H9 (cell line): ENCODE data around the gene IGF2BP3. TPM values are rescaled to one million over a fixed set of nuclear protein-coding genes. Genes with fewer than 3 reads are reported as not detected.

Source experiments
- DNase-seq: peaks from one replicate; pipeline ENCODE4 v3.0.0-alpha.2; 2017
- H2AFZ ChIP-seq: one replicate; pipeline ENCODE4 v1.6.1; 2013; ENCODE audit warnings: mild to moderate bottlenecking, low read length, control low read depth, moderate library complexity
- H2AK5ac ChIP-seq: 2 replicates; pipeline ENCODE4 v1.6.1; 2013; ENCODE audit warnings: low read length, control low read depth, mixed read lengths; ENCODE audit not compliant: insufficient read length
- H2BK120ac ChIP-seq: one replicate; pipeline ENCODE4 v1.6.1; 2013; ENCODE audit warnings: low read depth, mild to moderate bottlenecking, low read length, control low read depth, inconsistent platforms; ENCODE audit not compliant: poor library complexity, severe bottlenecking
- H2BK12ac ChIP-seq: 2 replicates; pipeline ENCODE4 v1.6.1; 2013; ENCODE audit warnings: low read length, control low read depth, mixed read lengths, low read depth; ENCODE audit not compliant: insufficient read length
- H2BK15ac ChIP-seq: 2 replicates; pipeline ENCODE4 v1.6.1; 2013; ENCODE audit warnings: low read depth, low read length, control low read depth
- H2BK20ac ChIP-seq: one replicate; pipeline ENCODE4 v1.6.1; 2013; ENCODE audit warnings: low read depth, mild to moderate bottlenecking, low read length, control low read depth, inconsistent platforms; ENCODE audit not compliant: poor library complexity, severe bottlenecking
- H2BK5ac ChIP-seq: 2 replicates; pipeline ENCODE4 v1.6.1; 2013; ENCODE audit warnings: low read length, control low read depth, mixed read lengths; ENCODE audit not compliant: insufficient read length
- H3K14ac ChIP-seq: 2 replicates; pipeline ENCODE4 v1.6.1; 2013; ENCODE audit warnings: low read length, control low read depth; ENCODE audit not compliant: insufficient read depth
- H3K18ac ChIP-seq: 2 replicates; pipeline ENCODE4 v1.6.1; 2013; ENCODE audit warnings: low read depth, mild to moderate bottlenecking, mixed read lengths, low read length, control low read depth; ENCODE audit not compliant: insufficient read length
- H3K23ac ChIP-seq: 2 replicates; pipeline ENCODE4 v1.6.1; 2013; ENCODE audit warnings: low read length, control low read depth, mixed read lengths, low read depth; ENCODE audit not compliant: insufficient read length
- H3K23me2 ChIP-seq: 2 replicates; pipeline ENCODE4 v1.6.1; 2013; ENCODE audit warnings: low read depth, mild to moderate bottlenecking, mixed read lengths, low read length, control low read depth; ENCODE audit not compliant: insufficient read length, poor library complexity, severe bottlenecking
- H3K27ac ChIP-seq: 2 replicates; pipeline ENCODE4 v1.5.1; 2013; ENCODE audit warnings: low read length, control low read depth, mixed read lengths, low read depth; ENCODE audit not compliant: insufficient read length
- H3K27me3 ChIP-seq: 2 replicates; pipeline ENCODE4 v1.6.1; 2013; ENCODE audit warnings: low read length, control low read depth, inconsistent platforms; ENCODE audit not compliant: insufficient read depth
- H3K4ac ChIP-seq: 2 replicates; pipeline ENCODE4 v1.6.1; 2013; ENCODE audit warnings: low read depth, mild to moderate bottlenecking, control low read depth, inconsistent platforms, low read length, moderate library complexity
- H3K4me1 ChIP-seq: 2 replicates; pipeline ENCODE4 v1.6.1; 2013; ENCODE audit warnings: low read length, control low read depth, inconsistent platforms; ENCODE audit not compliant: insufficient read depth
- H3K4me2 ChIP-seq: 2 replicates; pipeline ENCODE4 v1.6.1; 2013; ENCODE audit warnings: low read length, control low read depth, mixed read lengths; ENCODE audit not compliant: insufficient read length, insufficient read depth
- H3K56ac ChIP-seq: 2 replicates; pipeline ENCODE4 v1.6.1; 2013; ENCODE audit warnings: low read depth, mild to moderate bottlenecking, mixed read lengths, low read length, control low read depth; ENCODE audit not compliant: insufficient read length
- H3K79me1 ChIP-seq: 2 replicates; pipeline ENCODE4 v1.6.1; 2013; ENCODE audit warnings: low read depth, mild to moderate bottlenecking, moderate library complexity, low read length, control low read depth, inconsistent platforms; ENCODE audit not compliant: insufficient read depth, poor library complexity, severe bottlenecking
- H3K79me2 ChIP-seq: 2 replicates; pipeline ENCODE4 v1.6.1; 2013; ENCODE audit warnings: low read length, control low read depth, inconsistent platforms; ENCODE audit not compliant: insufficient read depth
- H3K9ac ChIP-seq: 2 replicates; pipeline ENCODE4 v1.6.1; 2013; ENCODE audit warnings: low read length, control low read depth, mixed read lengths; ENCODE audit not compliant: insufficient read length; ENCODE audit errors: extremely low read depth
- H3K9me3 ChIP-seq: one replicate; pipeline ENCODE4 v1.6.1; 2013; ENCODE audit warnings: low read depth, low read length, inconsistent platforms; ENCODE audit not compliant: control insufficient read depth
- H3T11ph ChIP-seq: one replicate; pipeline ENCODE4 v1.6.1; 2013; ENCODE audit warnings: mild to moderate bottlenecking, low read length, control low read depth, inconsistent platforms
- H4K20me1 ChIP-seq: one replicate; pipeline ENCODE4 v1.6.1; 2013; ENCODE audit not compliant: control insufficient read depth, insufficient read length, insufficient read depth
- H4K5ac ChIP-seq: 2 replicates; pipeline ENCODE4 v1.6.1; 2013; ENCODE audit warnings: low read depth, mild to moderate bottlenecking, mixed read lengths, low read length, control low read depth; ENCODE audit not compliant: insufficient read length
- H4K8ac ChIP-seq: replicated peaks from 2 replicates; pipeline ENCODE4 v1.6.1; 2013; ENCODE audit warnings: low read length, control low read depth, mixed read lengths, low read depth; ENCODE audit not compliant: insufficient read length
- H4K91ac ChIP-seq: 2 replicates; pipeline ENCODE4 v1.6.1; 2013; ENCODE audit warnings: low read depth, mild to moderate bottlenecking, moderate library complexity, mixed read lengths, low read length, control low read depth; ENCODE audit not compliant: insufficient read length
- H3K27ac Mint-ChIP-seq, 3 experiments: 2 replicates in 2 of 3; 3 replicates in 1 of 3; pipeline ENCODE4 v1.8.0; 2020 to 2021; ENCODE audit warnings: mixed read lengths in 3 of 3, mild to moderate bottlenecking in 1 of 3, moderate library complexity in 1 of 3
- H3K27me3 Mint-ChIP-seq: 2 replicates; pipeline ENCODE4 v1.8.0; 2021; ENCODE audit warnings: low read depth, mild to moderate bottlenecking, moderate library complexity, mixed read lengths
- H3K36me3 Mint-ChIP-seq, 3 experiments: 2 replicates in 2 of 3; 3 replicates in 1 of 3; pipeline ENCODE4 v1.8.0; 2020 to 2021; ENCODE audit warnings: low read depth in 3 of 3, mixed read lengths in 3 of 3; ENCODE audit not compliant: insufficient read depth in 1 of 3
- H3K4me1 Mint-ChIP-seq, 2 experiments: 2 replicates each; pipeline ENCODE4 v1.8.0; 2020; ENCODE audit warnings: mixed read lengths in 2 of 2
- H3K4me3 Mint-ChIP-seq, 2 experiments: 2 replicates in 1 of 2; 3 replicates in 1 of 2; pipeline ENCODE4 v1.8.0; 2020 to 2021; ENCODE audit warnings: mild to moderate bottlenecking in 2 of 2, mixed read lengths in 2 of 2, moderate library complexity in 1 of 2
- H3K9me3 Mint-ChIP-seq, 2 experiments: 2 replicates in 1 of 2; 3 replicates in 1 of 2; pipeline ENCODE4 v1.8.0; 2020; ENCODE audit warnings: mild to moderate bottlenecking in 2 of 2, mixed read lengths in 2 of 2, moderate library complexity in 1 of 2
- CTCF ChIP-seq: fragments of 200-600 bp; sonication (generic); conservative IDR thresholded peaks from 3 replicates; pipeline ENCODE4 v1.8.0; 2021; ENCODE audit warnings: antibody characterized with exemption, mild to moderate bottlenecking
- WGBS: extraction: QIAGEN DNeasy Blood & Tissue Kit; methylation state at CpG from one replicate; pipeline ENCODE4 v1.1.7; 2013; ENCODE audit warnings: missing lambda C conversion rate, low lambda C conversion rate, mixed read lengths; ENCODE audit not compliant: insufficient read length; ENCODE audit errors: extremely low coverage; 5-methylcytosine and 5-hydroxymethylcytosine counted together
- total RNA-seq: library from RNA; stranded (reverse); gene quantifications from 2 replicates; pipeline ENCODE4 v1.2.1, GENCODE V29; 2021

IGF2BP3 gene
- total RNA-seq, 1 experiment from 2014 or later, result 197 TPM

GRCh38 chr7:23458044-23458443 lies 12.2 kb downstream of the IGF2BP3 start:
- peaks cover 83% of the 10 kb centered on the region for H3K79me2 ChIP-seq
- no peaks in the 10 kb centered on the region for H4K20me1 ChIP-seq
- no peak overlapping the region for H3T11ph ChIP-seq

More at GRCh38 chr7:23458044-23458443, 12.2 kb downstream of the IGF2BP3 start:
- H2BK5ac ChIP-seq, result no peak overlapping the region
- no peak overlapping the region for H4K8ac ChIP-seq
- no peak overlapping the region for H2BK12ac ChIP-seq
- H4K5ac ChIP-seq, result no peak overlapping the region
- no peak overlapping the region for H3K56ac ChIP-seq
- peak overlapping the region; percentile 20 to 57 (median 40); a peak in 6 of 7 replicates for H3K27ac Mint-ChIP-seq
- no CpG with 5 or more reads among the region's 3 CpGs for WGBS
- no peak overlapping the region for H3K4me2 ChIP-seq
- no peak overlapping the region for H3K4ac ChIP-seq
- H4K91ac ChIP-seq, result no peak overlapping the region
- peaks cover 10% of the 10 kb centered on the region; the same call in 1 of the 2 replicates for H3K4me1 ChIP-seq
- no peaks in the 10 kb centered on the region for H3K9me3 Mint-ChIP-seq
- H2AFZ ChIP-seq, result no peak overlapping the region
- H3K4me1 Mint-ChIP-seq, result peaks cover 71 to 76% of the 10 kb centered on the region in 2 experiments
- H2AK5ac ChIP-seq, result no peak overlapping the region
- H3K4me3 Mint-ChIP-seq, result peak overlapping the region in 1 of 2 experiments; percentile 9; a peak in 1 of 5 replicates
- H3K27me3 Mint-ChIP-seq, result no peaks in the 10 kb centered on the region
- no peak overlapping the region for H3K14ac ChIP-seq
- peaks cover 28 to 70% (median 54%) of the 10 kb centered on the region in 3 experiments for H3K36me3 Mint-ChIP-seq
- no peak overlapping the region for H3K18ac ChIP-seq
- TF ChIP-seq CTCF, result no peak
- no peak overlapping the region for H2BK15ac ChIP-seq
- no peaks in the 10 kb centered on the region for H3K27me3 ChIP-seq
- no peaks in the 10 kb centered on the region for H3K79me1 ChIP-seq
- H2BK120ac ChIP-seq, result no peak overlapping the region
- H3K9me3 ChIP-seq, result no peaks in the 10 kb centered on the region
- H3K9ac ChIP-seq, result no peak overlapping the region
- no peak overlapping the region for H3K23ac ChIP-seq
- H3K23me2 ChIP-seq, result no peaks in the 10 kb centered on the region
- no peak overlapping the region for H2BK20ac ChIP-seq
- no peak for DNase-seq
- H3K27ac ChIP-seq, result no peak overlapping the region
